ENCODE measurements around the gene ANKRD53. TPM values are rescaled to one million over a fixed set of nuclear protein-coding genes. Genes with fewer than 3 reads are reported as not detected.
"Not testable (repeated sequence)": the region's sequence is repeated elsewhere in the genome, so short reads cannot be mapped to it uniquely, and the experiment has no call there.

The ANKRD53 gene
- total RNA-seq, 4 donors from 2014 or later: 0.27 to 2.8 (median 0.97) TPM

- Histone ChIP-seq H3K27me3 (peaks cover 7% of the 10 kb centered on the region), H3K36me3 (no peaks in the 10 kb centered on the region), H3K4me1 (peaks cover 0 to 21% (median 11%) of the 10 kb centered on the region in 3 donors), H3K27ac (no peak overlapping the region), H3K9me3 (no peaks in the 10 kb centered on the region), H3K4me3 (no peak overlapping the region)
- WGBS, 2 donors (ENCODE audit: low coverage in 1 of 2): no CpG with 5 or more reads among the region's 2 CpGs
- ATAC-seq: no peak
- TF ChIP-seq POLR2AphosphoS5 (IDR thresholded peaks at IDR 0.05): no peak
- TF ChIP-seq POLR2A (IDR thresholded peaks at IDR 0.05): no peak
- no peak for TF ChIP-seq EP300 (IDR thresholded peaks at IDR 0.05)
- TF ChIP-seq CTCF (IDR thresholded peaks at IDR 0.05): no peak
These were observed 20.9 kb downstream of the ANKRD53 start for GRCh38 chr2:70999362-70999761.

- WGBS, 2 donors (ENCODE audit: low coverage in 1 of 2): 71% methylated on average over 1 of the region's 10 CpGs; no CpG with 5 or more reads in 1 of the 2 donors
- H3K9me3 ChIP-seq, H3K27me3 ChIP-seq, H3K4me3 ChIP-seq, H3K27ac ChIP-seq, H3K36me3 ChIP-seq, ATAC-seq: not testable (repeated sequence)
- peaks cover 0 to 20% (median 11%) of the 10 kb centered on the region in 3 donors for H3K4me1 ChIP-seq
These were observed 21.5 kb downstream of the ANKRD53 start for GRCh38 chr2:70999931-71000330.

- TF ChIP-seq CTCF (IDR thresholded peaks at IDR 0.05): peak in 3 of 4 experiments; percentile 69 to 93 (median 77)
- no peak for TF ChIP-seq EP300 (IDR thresholded peaks at IDR 0.05)
- TF ChIP-seq POLR2AphosphoS5 (IDR thresholded peaks at IDR 0.05): no peak
- no peak for TF ChIP-seq POLR2A (IDR thresholded peaks at IDR 0.05)
- H3K36me3 ChIP-seq: no peaks in the 10 kb centered on the region
- H3K27me3 ChIP-seq: peaks cover 10% of the 10 kb centered on the region
- peaks cover 0 to 10% (median 6%) of the 10 kb centered on the region in 3 donors for H3K4me1 ChIP-seq
- H3K9me3 ChIP-seq: no peaks in the 10 kb centered on the region
- H3K27ac ChIP-seq: no peak overlapping the region
- H3K4me3 ChIP-seq: peak overlapping the region in 1 of 2 donors; percentile 32
- peak; percentile 75 for ATAC-seq
- WGBS, 2 donors (ENCODE audit: low coverage in 1 of 2): 10 to 72% methylated on average over 3 to 6 of the region's 21 CpGs
These were observed 22.6 kb downstream of the ANKRD53 start for GRCh38 chr2:71000780-71001591.

- ATAC-seq: no peak
- Histone ChIP-seq H3K27ac (no peak overlapping the region), H3K9me3 (no peaks in the 10 kb centered on the region), H3K27me3 (peaks cover 14% of the 10 kb centered on the region), H3K4me1 (peaks cover 0 to 9% (median 6%) of the 10 kb centered on the region in 3 donors), H3K36me3 (no peaks in the 10 kb centered on the region), H3K4me3 (no peak overlapping the region)
- no peak for TF ChIP-seq CTCF (IDR thresholded peaks at IDR 0.05)
- TF ChIP-seq POLR2AphosphoS5 (IDR thresholded peaks at IDR 0.05): no peak
- TF ChIP-seq POLR2A (IDR thresholded peaks at IDR 0.05): no peak
- TF ChIP-seq EP300 (IDR thresholded peaks at IDR 0.05): no peak
- WGBS, 2 donors (ENCODE audit: low coverage in 1 of 2): no CpG with 5 or more reads among the region's 5 CpGs
These were observed 23.1 kb downstream of the ANKRD53 start for GRCh38 chr2:71001592-71001927.

GRCh38 chr2:71001981-71002570, 23.6 kb downstream of the ANKRD53 start:
- WGBS, 2 donors (ENCODE audit: low coverage in 1 of 2): 30 to 100% methylated on average over 1 to 6 of the region's 11 CpGs
- peaks cover 18% of the 10 kb centered on the region for H3K27me3 ChIP-seq
- H3K4me3 ChIP-seq: no peak overlapping the region
- no peak overlapping the region for H3K27ac ChIP-seq
- TF ChIP-seq CTCF (IDR thresholded peaks at IDR 0.05) (no peak), POLR2AphosphoS5 (IDR thresholded peaks at IDR 0.05) (no peak), POLR2A (IDR thresholded peaks at IDR 0.05) (no peak)
- no peaks in the 10 kb centered on the region for H3K9me3 ChIP-seq
- ATAC-seq: no peak
- no peaks in the 10 kb centered on the region for H3K36me3 ChIP-seq
- H3K4me1 ChIP-seq: peaks cover 0 to 9% (median 6%) of the 10 kb centered on the region in 3 donors

Measured in gastroesophageal sphincter (tissue), 4 donors.